ENCODE data around the gene SARS1.
"Not testable (repeated sequence)": the region's sequence is repeated elsewhere in the genome, so short reads cannot be mapped to it uniquely, and the experiment has no call there.

The SARS1 gene

GRCh38 chr1:109192433-109192832, 21.3 kb upstream of the SARS1 start:
- DNase-seq (ENCODE audit: low read depth, low spot score) = no peak

DNA sequence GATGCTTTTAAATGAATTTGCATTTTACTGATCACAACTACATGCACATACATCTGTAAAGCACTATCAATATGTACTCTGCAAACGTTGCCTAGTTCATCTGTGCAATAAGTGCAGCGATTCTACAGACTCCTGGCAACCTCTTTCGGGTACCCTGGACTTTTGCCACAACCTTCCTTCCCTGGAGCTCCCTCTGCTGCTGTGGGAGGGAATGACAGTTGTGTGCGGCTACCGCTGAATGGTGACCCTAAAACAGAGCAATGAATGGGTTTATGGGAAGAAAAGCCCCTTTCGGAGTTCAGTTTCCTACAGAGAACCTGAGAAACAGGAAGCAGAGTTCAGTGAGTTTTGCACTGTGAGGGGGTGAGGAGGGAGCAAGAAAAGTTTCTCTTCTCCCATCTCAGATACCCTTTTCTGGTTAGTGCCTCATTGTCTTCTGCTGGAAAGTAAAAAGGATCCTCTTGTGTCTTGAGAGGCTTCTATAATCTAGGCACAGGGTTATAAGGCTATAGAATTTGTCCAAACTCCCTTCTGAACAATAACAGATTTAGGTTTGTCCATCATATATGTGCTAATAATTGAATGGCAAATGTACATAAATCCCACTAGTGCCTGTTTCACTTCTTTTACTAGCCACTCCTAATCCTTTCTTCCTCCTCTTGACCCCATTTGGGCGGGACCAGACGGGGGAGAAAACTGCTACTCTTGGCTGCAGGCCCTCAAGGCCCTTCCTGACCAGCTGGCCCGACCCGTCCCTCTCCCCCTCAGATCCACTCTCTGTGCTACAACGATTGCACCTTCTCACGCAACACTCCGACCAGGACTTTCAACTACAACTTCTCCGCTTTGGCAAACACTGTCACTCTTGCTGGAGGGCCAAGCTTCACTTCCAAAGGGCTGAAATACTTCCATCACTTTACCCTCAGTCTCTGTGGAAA, 19.8 kb upstream of the SARS1 start:
- peak; percentile 69 for DNase-seq (ENCODE audit: low read depth, low spot score)

DNA sequence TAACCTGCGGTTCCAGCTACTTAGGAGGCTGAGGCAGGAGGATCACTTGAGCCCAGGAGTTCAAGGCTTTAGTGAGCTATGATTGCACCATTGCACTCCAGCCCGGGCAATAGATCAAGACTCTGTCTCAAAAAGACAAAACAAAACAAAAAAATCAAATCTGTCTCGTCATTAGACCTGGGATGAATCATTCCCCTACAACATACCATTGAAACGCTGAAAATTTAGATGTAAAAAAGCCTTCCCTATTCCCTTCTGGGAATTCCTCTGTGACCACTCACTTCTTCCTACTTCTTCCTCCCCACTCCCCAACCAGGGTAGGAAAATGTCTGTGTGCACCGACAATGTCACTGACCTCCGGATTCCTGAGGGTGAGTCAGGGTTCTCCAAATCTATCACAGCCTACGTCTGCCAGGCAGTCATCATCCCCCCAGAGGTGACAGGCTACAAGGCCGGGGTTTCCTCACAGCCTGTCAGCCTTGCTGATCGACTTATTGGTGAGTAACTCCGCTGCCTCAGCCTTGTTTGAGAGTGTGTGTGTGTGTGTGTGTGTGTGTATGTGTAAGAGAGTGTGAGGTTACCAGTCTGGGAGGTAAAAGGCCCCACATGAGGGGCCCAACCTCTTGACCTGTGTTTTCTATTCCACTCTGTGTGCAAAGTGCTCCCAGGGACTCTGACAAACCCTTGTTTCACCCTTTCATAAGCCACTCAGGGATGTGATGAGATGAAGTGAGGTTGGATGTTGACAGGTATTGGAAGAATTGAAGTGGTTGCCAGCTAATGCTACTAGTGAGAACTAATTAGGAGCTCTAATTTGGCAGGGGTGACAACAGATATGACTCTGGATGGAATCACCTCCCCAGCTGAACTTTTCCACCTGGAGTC, 16.3 kb upstream of the SARS1 start:
- peak; percentile 79 for DNase-seq (ENCODE audit: low read depth, low spot score)

GRCh38 chr1:109198043-109198695, 15.5 kb upstream of the SARS1 start:
- DNase-seq (ENCODE audit: low read depth, low spot score) = no peak

GRCh38 chr1:109198745-109199144, 15.0 kb upstream of the SARS1 start:
- DNase-seq (ENCODE audit: low read depth, low spot score) = no peak

GRCh38 chr1:109199710-109200109, 14.0 kb upstream of the SARS1 start:
- no peak for DNase-seq (ENCODE audit: low read depth, low spot score)

- peak; percentile 63 for DNase-seq (ENCODE audit: low read depth, low spot score)
Observed at GRCh38 chr1:109201123-109201703, 12.5 kb upstream of the SARS1 start.

GRCh38 chr1:109204484-109204883, 9.2 kb upstream of the SARS1 start:
- DNase-seq (ENCODE audit: low read depth, low spot score) = no peak

DNA sequence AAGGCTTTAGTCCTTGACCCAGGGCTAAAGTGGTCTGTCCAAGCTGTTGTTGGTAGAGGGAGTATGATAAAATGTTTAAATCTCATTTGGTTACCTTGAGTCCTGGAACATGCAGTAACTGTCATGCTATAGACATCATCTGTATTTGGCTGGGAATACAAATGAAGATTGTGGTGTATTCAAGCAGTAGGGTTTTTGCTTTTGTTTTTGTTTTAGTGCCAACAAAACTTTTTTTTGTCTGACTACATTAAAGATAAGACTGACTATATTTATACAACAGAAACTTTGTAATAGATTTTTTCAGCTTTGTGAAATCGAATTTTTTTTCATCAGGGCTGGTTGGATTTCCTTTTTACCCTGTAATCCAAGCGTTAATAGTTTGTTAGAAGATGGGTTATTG, 7.4 kb upstream of the SARS1 start:
- DNase-seq (ENCODE audit: low read depth, low spot score) = no peak

DNA sequence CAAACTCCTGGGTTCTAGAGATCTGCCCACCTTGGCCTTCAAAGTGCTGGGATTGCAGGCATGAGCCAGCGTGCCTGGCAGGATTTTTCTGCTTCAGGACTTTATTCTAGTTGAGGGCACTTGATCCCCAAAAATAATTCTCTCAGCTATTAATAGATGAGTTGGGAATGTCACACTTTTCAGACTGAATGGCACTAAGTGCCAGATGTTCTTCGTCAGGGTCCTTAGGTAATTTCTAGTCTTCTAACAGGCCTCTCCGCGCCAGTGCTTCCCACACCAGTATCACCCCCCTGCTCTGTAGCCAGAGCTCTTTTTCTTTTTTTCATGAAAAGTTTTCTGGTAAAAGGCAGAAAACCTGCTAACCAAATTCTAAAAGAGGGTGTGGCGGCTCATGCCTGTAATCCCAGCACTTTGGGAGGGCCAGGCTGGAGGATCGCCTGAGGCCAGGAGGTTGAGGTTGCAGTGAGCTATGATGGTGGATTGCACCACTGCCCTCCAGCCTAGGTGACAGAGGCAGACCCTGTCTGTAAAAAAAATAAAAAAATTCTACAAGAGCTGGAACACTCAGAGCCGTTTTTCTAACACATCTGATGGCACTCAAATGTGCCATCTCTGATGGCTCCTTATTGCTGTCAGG, 6.1 kb upstream of the SARS1 start:
- peak; percentile 78 for DNase-seq (ENCODE audit: low read depth, low spot score)

DNA sequence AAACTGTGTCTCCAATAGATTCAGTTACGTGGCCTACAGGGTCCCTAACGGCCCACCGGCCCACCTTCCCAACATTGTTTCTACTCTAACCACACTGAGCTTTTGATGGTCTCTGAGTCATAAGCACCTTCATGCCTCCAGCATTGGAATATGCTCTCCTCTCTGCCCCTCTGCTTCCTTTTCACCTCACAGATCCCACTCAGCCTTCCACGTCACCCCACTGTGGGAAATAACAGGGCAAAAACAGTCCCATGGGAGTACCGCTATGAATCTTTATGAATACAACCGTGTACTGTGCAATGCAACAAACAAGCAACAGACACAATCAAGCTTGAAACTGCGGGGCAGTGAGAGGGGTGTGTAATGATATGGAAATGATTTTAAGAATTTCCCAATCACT, 5.3 kb upstream of the SARS1 start:
- no peak for DNase-seq (ENCODE audit: low read depth, low spot score)

GRCh38 chr1:109208836-109209463, 4.8 kb upstream of the SARS1 start:
- no peak for DNase-seq (ENCODE audit: low read depth, low spot score)

DNA sequence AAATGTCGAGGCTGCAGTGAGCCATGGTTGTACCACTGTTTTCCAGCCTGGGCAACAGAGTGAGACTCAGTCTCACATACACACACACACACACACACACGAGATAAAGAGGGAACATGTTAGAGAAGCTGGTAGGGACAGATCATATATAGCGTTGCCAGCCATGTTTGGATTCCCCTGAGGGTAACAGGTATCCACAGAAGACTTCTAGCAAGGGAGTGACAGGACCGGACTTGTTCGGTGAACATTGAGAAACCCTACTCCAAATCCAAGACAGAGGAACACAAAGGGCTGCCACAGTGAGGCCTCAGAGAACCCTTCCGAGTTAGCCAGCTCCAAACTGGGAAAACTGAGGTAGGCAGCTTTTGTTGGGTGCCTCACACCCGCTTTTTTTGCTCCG, 3.7 kb upstream of the SARS1 start:
- no peak for DNase-seq (ENCODE audit: low read depth, low spot score)

- DNase-seq (ENCODE audit: low read depth, low spot score) = no peak
Observed at GRCh38 chr1:109213345-109213823, 334 bp upstream of the SARS1 start.

DNA sequence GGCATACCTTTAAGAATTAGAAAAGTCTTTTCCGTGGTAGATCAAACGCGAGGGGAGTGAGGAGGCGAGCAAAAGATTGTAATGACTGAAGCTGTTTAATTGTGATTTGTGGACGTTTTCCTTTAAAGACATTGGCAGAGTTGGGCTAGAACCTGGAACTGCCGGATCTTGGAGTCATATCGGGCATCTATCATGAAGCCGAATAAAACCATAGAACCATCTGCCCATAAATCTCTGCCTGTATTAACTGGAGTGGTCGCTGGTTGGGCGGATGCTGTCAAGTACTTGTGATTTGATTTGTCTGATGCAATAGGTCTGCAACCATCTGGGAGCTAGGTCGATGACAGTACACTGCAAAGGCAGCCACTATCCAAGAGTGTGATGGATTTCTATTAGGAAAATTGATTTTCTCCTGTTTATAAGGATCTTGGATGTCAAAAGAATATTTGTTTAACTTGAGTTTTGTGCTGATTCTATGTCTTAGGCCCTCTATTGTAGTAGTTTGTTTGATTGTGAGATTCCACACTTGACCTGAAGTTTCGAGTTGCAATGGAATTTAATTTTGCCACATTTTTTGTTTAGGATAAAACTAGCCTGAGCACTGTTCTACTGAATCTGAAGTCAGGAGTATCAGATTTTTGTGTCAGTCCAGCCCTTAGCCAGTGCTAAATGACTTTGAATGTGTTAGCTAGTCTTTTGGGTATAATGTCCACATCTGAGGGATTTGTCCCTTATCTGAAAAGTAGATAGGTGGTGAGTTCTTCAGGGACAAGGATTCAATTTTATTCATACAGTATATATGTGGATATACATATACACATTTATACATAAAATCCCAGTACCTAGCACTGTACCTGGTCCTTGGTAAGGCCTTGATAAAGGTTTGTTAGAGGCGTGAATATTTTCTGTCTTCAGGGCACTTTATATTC, 1.2 kb downstream of the SARS1 start:
- peak; percentile 35 for DNase-seq (ENCODE audit: low read depth, low spot score)

GRCh38 chr1:109216662-109217061, 2.9 kb downstream of the SARS1 start:
- DNase-seq (ENCODE audit: low read depth, low spot score) = no peak

DNA sequence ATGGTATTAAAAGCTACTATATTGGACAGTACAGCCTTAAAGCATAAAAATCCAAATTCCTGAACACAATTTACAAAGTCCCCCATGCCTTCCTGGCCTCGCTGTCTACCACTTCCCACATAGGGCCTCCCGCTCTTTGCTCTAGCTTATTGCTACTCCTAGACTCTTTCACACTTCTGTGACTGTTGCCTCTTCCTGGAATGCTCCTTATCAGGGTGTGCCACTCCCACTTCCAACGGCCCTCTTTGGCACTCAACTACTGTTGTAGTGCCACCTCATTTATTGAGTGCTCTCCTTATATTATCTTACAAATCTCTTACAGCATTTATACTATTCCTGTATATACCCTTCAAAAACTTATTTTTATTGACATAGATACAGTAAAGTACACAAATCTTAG, 4.8 kb downstream of the SARS1 start:
- DNase-seq (ENCODE audit: low read depth, low spot score) = no peak

- DNase-seq (ENCODE audit: low read depth, low spot score) = not testable (repeated sequence)
Observed at GRCh38 chr1:109221201-109221600, 7.5 kb downstream of the SARS1 start.

DNA sequence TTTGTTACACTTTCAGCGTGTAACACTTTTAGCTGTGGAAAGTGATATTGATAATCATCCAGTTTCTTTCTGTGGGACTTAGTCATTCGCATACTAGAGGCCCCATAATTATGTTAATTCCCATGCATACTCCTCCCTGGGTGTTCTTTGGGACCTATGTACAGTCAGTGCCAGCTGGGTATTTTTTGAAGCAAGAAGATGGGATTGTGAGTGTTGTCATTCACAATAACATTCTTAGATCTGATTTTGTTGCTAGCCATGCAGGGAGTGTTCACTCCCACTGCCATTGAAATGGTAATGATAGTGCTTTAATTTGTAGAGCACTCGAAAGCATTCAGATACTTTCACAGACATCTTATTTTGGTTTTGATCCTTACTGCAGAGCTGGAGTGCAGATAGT, 11.6 kb downstream of the SARS1 start:
- no peak for DNase-seq (ENCODE audit: low read depth, low spot score)
